SU-DHL-6 (cell line): Measurements from ENCODE around the gene CFAP69.

Source experiments
- H2AFZ ChIP-seq: fragments of 200-600 bp; sonication (generic); 2 replicates; pipeline ENCODE4 v1.6.1; 2014; ENCODE audit warnings: low read depth, mild to moderate bottlenecking, moderate library complexity, mixed read lengths, antibody characterized with exemption, low read length; ENCODE audit not compliant: severe bottlenecking
- H3F3A ChIP-seq: fragments of 200-600 bp; shearing (Covaris generic); 2 replicates; pipeline ENCODE4 v1.6.0; 2016; ENCODE audit warnings: antibody characterized with exemption, mild to moderate bottlenecking; ENCODE audit not compliant: insufficient read depth
- H3K27ac ChIP-seq: fragments of 200-600 bp; sonication (generic); 2 replicates; pipeline ENCODE4 v1.5.1; 2016; ENCODE audit warnings: low read depth, mild to moderate bottlenecking, low read length, moderate library complexity, mixed read lengths
- H3K27me3 ChIP-seq: fragments of 200-600 bp; sonication (generic), shearing (Covaris generic); 2 replicates; pipeline ENCODE4 v1.6.0; 2014; ENCODE audit warnings: mild to moderate bottlenecking, low read length
- H3K36me3 ChIP-seq: fragments of 200-600 bp; sonication (generic); 2 replicates; pipeline ENCODE4 v1.6.1; 2014; ENCODE audit warnings: mild to moderate bottlenecking, low read length, mixed read lengths
- H3K4me2 ChIP-seq: fragments of 300-600, 200-600 bp; shearing (Covaris generic), sonication (generic); 2 replicates; pipeline ENCODE4 v1.6.0; 2014; ENCODE audit warnings: low read length, low read depth, mild to moderate bottlenecking; ENCODE audit not compliant: poor library complexity, severe bottlenecking
- H3K4me3 ChIP-seq: fragments of 200-600 bp; sonication (generic); 2 replicates; pipeline ENCODE4 v1.5.1; 2014; ENCODE audit warnings: antibody characterized with exemption, low read length, mild to moderate bottlenecking, mixed read lengths; ENCODE audit not compliant: insufficient read depth, poor library complexity, severe bottlenecking
- H3K79me2 ChIP-seq: fragments of 200-600 bp; sonication (generic); 2 replicates; pipeline ENCODE4 v1.6.1; 2014; ENCODE audit warnings: mild to moderate bottlenecking, low read length, moderate library complexity; ENCODE audit not compliant: insufficient read depth
- H3K9ac ChIP-seq: fragments of 200-600 bp; sonication (generic); 2 replicates; pipeline ENCODE4 v1.7.0; 2014; ENCODE audit warnings: mild to moderate bottlenecking, low read length
- H3K9me2 ChIP-seq: fragments of 200-600 bp; sonication (generic); replicated peaks from 2 replicates; pipeline ENCODE4 v1.6.1; 2014; ENCODE audit warnings: low read length; ENCODE audit not compliant: insufficient read depth
- H3K9me3 ChIP-seq: fragments of 200-600 bp; sonication (generic); 2 replicates; pipeline ENCODE4 v1.6.1; 2014; ENCODE audit warnings: low read length, mixed read lengths; ENCODE audit not compliant: insufficient read depth
- H4K20me1 ChIP-seq: fragments of 200-600 bp; sonication (generic); 2 replicates; pipeline ENCODE4 v1.6.1; 2014; ENCODE audit warnings: low read depth, mild to moderate bottlenecking, antibody characterized with exemption, low read length, moderate library complexity, mixed read lengths
- CTCF ChIP-seq: fragments of 200-600 bp; sonication (generic); IDR thresholded peaks from one replicate; pipeline ENCODE4 v1.5.1; 2017; ENCODE audit warnings: antibody characterized with exemption, mild to moderate bottlenecking, low read length, moderate library complexity; ENCODE audit not compliant: insufficient read depth, poor library complexity, severe bottlenecking
- EZH2phosphoT487 ChIP-seq: fragments of 200-600 bp; sonication (generic), shearing (Covaris generic); conservative IDR thresholded peaks from 2 replicates; pipeline ENCODE4 v1.6.1; 2018; ENCODE audit warnings: mild to moderate bottlenecking, antibody characterized with exemption, low read length, moderate library complexity, mixed read lengths

The CFAP69 gene

GRCh38 chr7:90224195-90224594 is 20.8 kb upstream of the CFAP69 start:
- H3F3A ChIP-seq, result no peaks in the 10 kb centered on the region

GRCh38 chr7:90225181-90225580 is 19.8 kb upstream of the CFAP69 start:
- no peaks in the 10 kb centered on the region for H3K9me2 ChIP-seq
- no peaks in the 10 kb centered on the region for H3F3A ChIP-seq
- no peak overlapping the region for H3K4me3 ChIP-seq
- H4K20me1 ChIP-seq, result no peaks in the 10 kb centered on the region
- no peaks in the 10 kb centered on the region for H3K36me3 ChIP-seq
- TF ChIP-seq CTCF, result no peak
- no peak for TF ChIP-seq EZH2phosphoT487
- no peak overlapping the region for H3K4me2 ChIP-seq
- H2AFZ ChIP-seq, result no peak overlapping the region
- no peak overlapping the region for H3K9ac ChIP-seq
- H3K27me3 ChIP-seq, result no peaks in the 10 kb centered on the region; the same call in 1 of the 2 replicates
- no peaks in the 10 kb centered on the region for H3K9me3 ChIP-seq
- H3K27ac ChIP-seq, result no peak overlapping the region
- no peaks in the 10 kb centered on the region for H3K79me2 ChIP-seq

More at GRCh38 chr7:90224195-90224594, 20.8 kb upstream of the CFAP69 start:
- no peak overlapping the region for H2AFZ ChIP-seq
- H4K20me1 ChIP-seq, result no peaks in the 10 kb centered on the region
- H3K9ac ChIP-seq, result no peak overlapping the region
- TF ChIP-seq EZH2phosphoT487, result no peak
- TF ChIP-seq CTCF, result no peak
- no peaks in the 10 kb centered on the region; the same call in 1 of the 2 replicates for H3K27me3 ChIP-seq
- H3K36me3 ChIP-seq, result no peaks in the 10 kb centered on the region
- no peak overlapping the region for H3K4me3 ChIP-seq
- H3K27ac ChIP-seq, result no peak overlapping the region
- no peaks in the 10 kb centered on the region for H3K9me3 ChIP-seq
- no peak overlapping the region for H3K4me2 ChIP-seq
- no peaks in the 10 kb centered on the region for H3K79me2 ChIP-seq
- H3K9me2 ChIP-seq, result no peaks in the 10 kb centered on the region

- Histone ChIP-seq H4K20me1 (no peaks in the 10 kb centered on the region), H3K79me2 (no peaks in the 10 kb centered on the region), H3K27ac (no peak overlapping the region), H3K9me2 (no peaks in the 10 kb centered on the region), H3K27me3 (no peaks in the 10 kb centered on the region; the same call in 1 of the 2 replicates), H3K4me2 (no peak overlapping the region), H3K36me3 (no peaks in the 10 kb centered on the region), H3K4me3 (no peak overlapping the region), H2AFZ (no peak overlapping the region), H3F3A (no peaks in the 10 kb centered on the region), H3K9ac (no peak overlapping the region), H3K9me3 (no peaks in the 10 kb centered on the region)
- no peak for TF ChIP-seq EZH2phosphoT487
- no peak for TF ChIP-seq CTCF
Observed at GRCh38 chr7:90225601-90226000, 19.4 kb upstream of the CFAP69 start.
